B cell (primary cell): ENCODE results near the gene WFIKKN2. TPM values are rescaled to one million over a fixed set of nuclear protein-coding genes. Genes with fewer than 3 reads are reported as not detected.

Experiments
- ATAC-seq: fragments of 200-7000 bp; cut with Tn5 transposase; one replicate; pipeline ENCODE4 v1.10.0; 2021; ENCODE audit warnings: low read depth, mild to moderate bottlenecking, moderate number of reproducible peaks, moderate library complexity
- CTCF ChIA-PET: fragments of 350-600 bp; sonication (Branson Sonifier 250); formaldehyde crosslinking; loops from one replicate; lab custom pipeline; 2021; ENCODE audit warnings: antibody characterized with exemption, inconsistent platforms; lab: Charles Lee
- POLR2A ChIA-PET: fragments of 350-600 bp; sonication (Branson Sonifier 250); formaldehyde crosslinking; loops from one replicate; lab custom pipeline; 2021; ENCODE audit warnings: antibody characterized with exemption; lab: Charles Lee
- DNase-seq: peaks from one replicate; pipeline ENCODE4 v3.0.0; 2013
- H2AFZ ChIP-seq: 2 replicates; pipeline ENCODE4 v1.6.1; 2012; ENCODE audit warnings: mild to moderate bottlenecking, low read depth, low read length; ENCODE audit not compliant: insufficient read depth, poor library complexity, severe bottlenecking
- H3K27ac ChIP-seq, 2 donors: 1 replicate in 1 of 2; 2 replicates in 1 of 2; pipeline ENCODE4 v1.5.1; 2012 to 2013; ENCODE audit warnings: low read length in 2 of 2, mild to moderate bottlenecking in 2 of 2, moderate library complexity in 1 of 2
- H3K27me3 ChIP-seq, 4 experiments: fragments of 200-600 bp in 1 of 4; sonication (generic) in 1 of 4; replicated peaks in 1 of 4; 1 replicate in 2 of 4; 2 replicates in 2 of 4; pipeline versions ENCODE4 v1.6.1 to v1.7.0; 2013 to 2016; ENCODE audit warnings: low read length in 3 of 4, mild to moderate bottlenecking in 2 of 4, mixed read lengths in 1 of 4, moderate library complexity in 1 of 4; ENCODE audit not compliant: insufficient read depth in 4 of 4, control insufficient read depth in 3 of 4; ENCODE audit errors: control extremely low read depth in 1 of 4
- H3K36me3 ChIP-seq, 2 experiments: replicated peaks in 1 of 2; 1 replicate in 1 of 2; 2 replicates in 1 of 2; pipeline versions ENCODE4 v1.6.1 to v1.7.1; 2013; ENCODE audit warnings: low read length in 1 of 2; ENCODE audit not compliant: insufficient read depth in 2 of 2, control insufficient read depth in 1 of 2; ENCODE audit errors: control extremely low read depth in 1 of 2, extremely low read depth in 1 of 2
- H3K4me1 ChIP-seq, 2 donors: fragments of 200-600 bp in 1 of 2; sonication (generic) in 1 of 2; 1 replicate in 1 of 2; 2 replicates in 1 of 2; pipeline versions ENCODE4 v1.5.1 to v1.6.1; 2013 to 2017; ENCODE audit warnings: low read length in 2 of 2; ENCODE audit not compliant: control insufficient read depth in 2 of 2, insufficient read depth in 2 of 2
- H3K4me2 ChIP-seq: replicated peaks from 2 replicates; pipeline ENCODE3; 2012; ENCODE audit warnings: mild to moderate bottlenecking, low read depth, low read length; ENCODE audit not compliant: poor library complexity, severe bottlenecking
- H3K4me3 ChIP-seq, 5 experiments: fragments of 200-600 bp in 1 of 5; sonication (generic) in 1 of 5; 1 replicate in 3 of 5; 2 replicates in 2 of 5; pipeline versions ENCODE4 v1.5.1 to v1.7.0; 2011 to 2016; ENCODE audit warnings: low read length in 4 of 5, mild to moderate bottlenecking in 4 of 5, low read depth in 2 of 5, control low read depth in 1 of 5, moderate library complexity in 1 of 5; ENCODE audit not compliant: insufficient read depth in 1 of 5; ENCODE audit errors: control extremely low read depth in 1 of 5, extremely low read depth in 1 of 5
- H3K79me2 ChIP-seq: fragments of 200-600 bp; sonication (generic); one replicate; pipeline ENCODE4 v1.6.0; 2016; ENCODE audit warnings: low read length; ENCODE audit not compliant: control insufficient read depth, insufficient read depth
- H3K9ac ChIP-seq: fragments of 200-600 bp; sonication (generic); 2 replicates; pipeline ENCODE4 v1.6.1; 2017; ENCODE audit warnings: mild to moderate bottlenecking, low read length, moderate library complexity
- H3K9me3 ChIP-seq, 3 donors: one replicate each; pipeline versions ENCODE4 v1.6.1 to v1.7.1; 2013; ENCODE audit warnings: low read length in 2 of 3; ENCODE audit not compliant: control insufficient read depth in 2 of 3, insufficient read depth in 1 of 3; ENCODE audit errors: control extremely low read depth in 1 of 3
- H4K20me1 ChIP-seq: 2 replicates; pipeline ENCODE4 v1.6.0; 2012; ENCODE audit warnings: mild to moderate bottlenecking, low read length; ENCODE audit not compliant: insufficient read depth, control insufficient read depth, poor library complexity, severe bottlenecking
- H3K27ac Mint-ChIP-seq: one replicate; pipeline ENCODE4 v1.8.0; 2021; ENCODE audit warnings: mixed read lengths
- H3K27me3 Mint-ChIP-seq: one replicate; pipeline ENCODE4 v1.8.0; 2021; ENCODE audit warnings: mixed read lengths
- H3K4me1 Mint-ChIP-seq: one replicate; pipeline ENCODE4 v1.8.0; 2021; ENCODE audit warnings: mixed read lengths
- H3K4me3 Mint-ChIP-seq: one replicate; pipeline ENCODE4 v1.8.0; 2021; ENCODE audit warnings: mixed read lengths
- H3K9me3 Mint-ChIP-seq: one replicate; pipeline ENCODE4 v1.8.0; 2022; ENCODE audit warnings: mixed read lengths; ENCODE audit not compliant: insufficient read depth
- CTCF ChIP-seq: fragments of 200-600 bp; IDR thresholded peaks from one replicate; pipeline ENCODE4 v1.8.0; 2022; ENCODE audit warnings: antibody characterized with exemption, mild to moderate bottlenecking
- EZH2 ChIP-seq: IDR thresholded peaks from 2 replicates; pipeline ENCODE4 v1.6.1; 2012; ENCODE audit warnings: borderline replicate concordance, low read depth, mild to moderate bottlenecking, moderate library complexity, low read length; ENCODE audit not compliant: insufficient read depth, poor library complexity, severe bottlenecking
- WGBS: methylation state at CpG from one replicate; pipeline ENCODE4 v1.1.5; 2013; ENCODE audit warnings: missing lambda C conversion rate; ENCODE audit not compliant: insufficient coverage; 5-methylcytosine and 5-hydroxymethylcytosine counted together
- intact Hi-C: fragments of 100-400 bp; cut with micrococcal nuclease; formaldehyde crosslinking; loops from one replicate; pipeline ENCODE4 v1.10.0; 2022
- polyA plus RNA-seq: library from polyadenylated mRNA; depleted of rRNA; stranded (reverse); fragments of >200 nt; gene quantifications from 2 replicates; pipeline ENCODE4 v1.2.3, GENCODE V29; 2012
- total RNA-seq, 2 donors: library from RNA; stranded (reverse); fragments of 120-200 nt in 1 of 2; gene quantifications; 1 replicate in 1 of 2; 2 replicates in 1 of 2; pipeline versions ENCODE4 v1.2.3 to v1.2.4, GENCODE V29; 2013 to 2022

WFIKKN2 gene
- total and polyA plus RNA-seq, 2 donors (not counting 1 experiment from before 2014, with no cell fraction given) = not detected

- DNase-seq (no peak), ATAC-seq (no peak)
- ChIA-PET POLR2A (no interaction called here), CTCF (interaction anchor here (0.8 to 1.6 kb wide), 2 partner anchors 14 to 17 kb away, joined by 3 read pairs; no protein-coding TSS in a partner anchor)
- Histone ChIP-seq H3K9ac (no peak overlapping the region), H3K36me3 (no peaks in the 10 kb centered on the region), H3K9me3 (no peaks in the 10 kb centered on the region), H3K4me3 (no peak overlapping the region), H3K79me2 (no peaks in the 10 kb centered on the region), H3K4me2 (no peak overlapping the region), H3K27me3 (no peaks in the 10 kb centered on the region), H3K27ac (no peak overlapping the region), H3K4me1 (no peaks in the 10 kb centered on the region), H4K20me1 (no peaks in the 10 kb centered on the region), H2AFZ (no peak overlapping the region)
- Mint-ChIP-seq H3K4me3 (no peak overlapping the region), H3K4me1 (no peaks in the 10 kb centered on the region), H3K9me3 (no peaks in the 10 kb centered on the region), H3K27me3 (no peaks in the 10 kb centered on the region), H3K27ac (no peak overlapping the region)
- intact Hi-C loops = no loop called here
- WGBS = 77% methylated on average over 5 of the region's 11 CpGs
- TF ChIP-seq CTCF = no peak
- no peak for TF ChIP-seq EZH2
These were observed 38.1 kb upstream of the WFIKKN2 start for GRCh38 chr17:50797135-50797810.
